Neural cell (in vitro differentiated cells): Measurements from ENCODE around the gene SCN4B. TPM values are rescaled to one million over a fixed set of nuclear protein-coding genes. Genes with fewer than 3 reads are reported as not detected.

Experiments
- H2AFZ ChIP-seq: fragments of 200-600, 300-800 bp; sonication (generic), shearing (Covaris generic); 2 replicates; pipeline ENCODE4 v1.6.0; 2014; ENCODE audit warnings: low read depth, mild to moderate bottlenecking, antibody characterized with exemption, low read length, moderate library complexity
- H3F3A ChIP-seq: fragments of 200-600 bp; shearing (Covaris generic); 2 replicates; pipeline ENCODE4 v1.6.1; 2016; ENCODE audit warnings: mild to moderate bottlenecking, moderate library complexity, mixed read lengths, antibody characterized with exemption, low read length; ENCODE audit not compliant: insufficient read depth, poor library complexity, severe bottlenecking
- H3K27ac ChIP-seq: fragments of 200-600, 300-800 bp; sonication (generic), shearing (Covaris generic); 2 replicates; pipeline ENCODE4 v1.5.1; 2014; ENCODE audit warnings: mild to moderate bottlenecking, low read length, moderate library complexity
- H3K27me3 ChIP-seq: fragments of 300-800, 200-600 bp; sonication (generic), shearing (Covaris generic); 2 replicates; pipeline ENCODE4 v1.6.0; 2014; ENCODE audit warnings: mild to moderate bottlenecking, low read depth, low read length, moderate library complexity; ENCODE audit not compliant: insufficient read depth
- H3K36me3 ChIP-seq: fragments of 300-800, 200-600 bp; sonication (generic), shearing (Covaris generic); 2 replicates; pipeline ENCODE4 v1.5.1; 2014; ENCODE audit warnings: mild to moderate bottlenecking, antibody characterized with exemption, low read length, moderate library complexity; ENCODE audit not compliant: insufficient read depth
- H3K4me2 ChIP-seq: fragments of 300-800, 200-600 bp; sonication (generic), shearing (Covaris generic); 2 replicates; pipeline ENCODE4 v1.6.0; 2014; ENCODE audit warnings: mild to moderate bottlenecking, low read length
- H3K4me3 ChIP-seq: fragments of 300-800, 200-600 bp; sonication (generic), shearing (Covaris generic); 2 replicates; pipeline ENCODE4 v1.5.1; 2014; ENCODE audit warnings: mild to moderate bottlenecking, low read length, moderate library complexity
- H3K79me2 ChIP-seq: fragments of 200-600 bp; shearing (Covaris generic); replicated peaks from 2 replicates; pipeline ENCODE4 v1.6.0; 2014; ENCODE audit warnings: mild to moderate bottlenecking, low read length, moderate library complexity; ENCODE audit not compliant: insufficient read depth
- H3K9ac ChIP-seq: fragments of 300-800, 200-600 bp; sonication (generic), shearing (Covaris generic); 2 replicates; pipeline ENCODE4 v1.6.1; 2016; ENCODE audit warnings: mild to moderate bottlenecking, low read length, mixed read lengths
- H3K9me2 ChIP-seq: fragments of 200-600 bp; shearing (Covaris generic); 2 replicates; pipeline ENCODE4 v1.6.1; 2016; ENCODE audit warnings: mild to moderate bottlenecking, low read length, mixed read lengths; ENCODE audit not compliant: insufficient read depth
- H3K9me3 ChIP-seq: fragments of 200-600, 300-800 bp; sonication (generic), shearing (Covaris generic); 2 replicates; pipeline ENCODE4 v1.6.1; 2016; ENCODE audit warnings: mild to moderate bottlenecking, mixed run types, low read length, moderate library complexity, mixed read lengths
- H4K20me1 ChIP-seq: fragments of 200-600 bp; shearing (Covaris generic); 2 replicates; pipeline ENCODE4 v1.6.1; 2016; ENCODE audit warnings: mild to moderate bottlenecking, mixed run types; ENCODE audit not compliant: insufficient read depth
- EP300 ChIP-seq: fragments of 450-650 bp; conservative IDR thresholded peaks from 2 replicates; pipeline ENCODE4 v1.6.1; 2014; ENCODE audit warnings: antibody characterized with exemption, mild to moderate bottlenecking, moderate library complexity; ENCODE audit not compliant: poor library complexity, severe bottlenecking
- EZH2 ChIP-seq: fragments of 200-600, 300-800 bp; shearing (Covaris generic), sonication (generic); IDR thresholded peaks from 2 replicates; pipeline ENCODE4 v1.6.1; 2014; ENCODE audit warnings: antibody characterized with exemption, low read length, borderline replicate concordance, mild to moderate bottlenecking; ENCODE audit not compliant: insufficient read depth, poor library complexity, severe bottlenecking
- MXI1 ChIP-seq: fragments of 450-650 bp; conservative IDR thresholded peaks from 2 replicates; pipeline ENCODE4 v1.6.1; 2014; ENCODE audit warnings: antibody characterized with exemption, mild to moderate bottlenecking; ENCODE audit not compliant: poor library complexity, severe bottlenecking
- POLR2AphosphoS5 ChIP-seq: IDR thresholded peaks from 2 replicates; pipeline ENCODE4 v1.6.1; 2012
- RAD21 ChIP-seq: fragments of 450-650 bp; conservative IDR thresholded peaks from 2 replicates; pipeline ENCODE4 v1.6.1; 2014; ENCODE audit warnings: antibody characterized with exemption, mild to moderate bottlenecking, moderate library complexity
- SMC3 ChIP-seq: fragments of 450-650 bp; conservative IDR thresholded peaks from 2 replicates; pipeline ENCODE4 v1.6.1; 2014; ENCODE audit warnings: antibody characterized with exemption, mild to moderate bottlenecking, moderate library complexity; ENCODE audit not compliant: poor library complexity
- TAF1 ChIP-seq: IDR thresholded peaks from 2 replicates; pipeline ENCODE4 v1.6.1; 2012; ENCODE audit warnings: low read depth
- polyA plus RNA-seq: library from polyadenylated mRNA; depleted of rRNA; stranded (reverse); fragments of >200 nt; gene quantifications from 2 replicates; pipeline ENCODE4 v1.2.3, GENCODE V29; 2014
- TF ChIP-seq, protein P1 (sequence below): fragments of 450-650 bp; IDR thresholded peaks from 2 replicates; pipeline ENCODE4 v1.5.1; 2014; ENCODE audit warnings: antibody characterized with exemption, mild to moderate bottlenecking, moderate library complexity; ENCODE audit not compliant: poor library complexity, severe bottlenecking
- TF ChIP-seq, protein P2 (sequence below): IDR thresholded peaks from 2 replicates; pipeline ENCODE4 v1.6.1; 2012; ENCODE audit warnings: borderline replicate concordance

SCN4B gene
- polyA plus RNA-seq, 1 donor from 2014 or later, result 0.61 TPM

DNA sequence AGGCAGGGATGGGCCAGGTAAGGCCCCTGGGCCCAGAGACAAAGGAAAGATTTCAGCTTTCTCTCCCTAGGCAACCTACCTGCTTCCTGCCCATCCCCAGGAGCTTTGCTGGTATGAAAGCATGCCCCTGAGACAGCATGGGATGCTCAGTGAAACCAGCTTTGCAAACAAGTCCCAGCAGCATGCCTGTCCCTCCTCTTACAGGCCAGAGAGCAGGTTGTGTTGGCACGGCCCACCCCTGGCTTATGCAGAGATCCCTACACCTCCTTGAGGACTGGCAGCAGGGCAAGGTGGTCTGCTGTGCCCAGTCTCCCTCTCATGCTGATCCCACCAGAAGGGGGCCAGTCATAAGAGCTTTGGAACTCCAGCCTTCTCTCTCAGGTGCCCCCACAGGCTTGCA lies 3.1 kb downstream of the SCN4B start:
- Histone ChIP-seq H3K9ac (no peak overlapping the region), H4K20me1 (no peaks in the 10 kb centered on the region), H3F3A (no peaks in the 10 kb centered on the region), H2AFZ (no peak overlapping the region), H3K27me3 (peaks cover 69% of the 10 kb centered on the region), H3K9me2 (no peaks in the 10 kb centered on the region), H3K36me3 (no peaks in the 10 kb centered on the region), H3K27ac (no peak overlapping the region), H3K9me3 (no peaks in the 10 kb centered on the region), H3K4me2 (no peak overlapping the region), H3K4me3 (no peak overlapping the region), H3K79me2 (no peaks in the 10 kb centered on the region)
- TF ChIP-seq, protein P1, sequence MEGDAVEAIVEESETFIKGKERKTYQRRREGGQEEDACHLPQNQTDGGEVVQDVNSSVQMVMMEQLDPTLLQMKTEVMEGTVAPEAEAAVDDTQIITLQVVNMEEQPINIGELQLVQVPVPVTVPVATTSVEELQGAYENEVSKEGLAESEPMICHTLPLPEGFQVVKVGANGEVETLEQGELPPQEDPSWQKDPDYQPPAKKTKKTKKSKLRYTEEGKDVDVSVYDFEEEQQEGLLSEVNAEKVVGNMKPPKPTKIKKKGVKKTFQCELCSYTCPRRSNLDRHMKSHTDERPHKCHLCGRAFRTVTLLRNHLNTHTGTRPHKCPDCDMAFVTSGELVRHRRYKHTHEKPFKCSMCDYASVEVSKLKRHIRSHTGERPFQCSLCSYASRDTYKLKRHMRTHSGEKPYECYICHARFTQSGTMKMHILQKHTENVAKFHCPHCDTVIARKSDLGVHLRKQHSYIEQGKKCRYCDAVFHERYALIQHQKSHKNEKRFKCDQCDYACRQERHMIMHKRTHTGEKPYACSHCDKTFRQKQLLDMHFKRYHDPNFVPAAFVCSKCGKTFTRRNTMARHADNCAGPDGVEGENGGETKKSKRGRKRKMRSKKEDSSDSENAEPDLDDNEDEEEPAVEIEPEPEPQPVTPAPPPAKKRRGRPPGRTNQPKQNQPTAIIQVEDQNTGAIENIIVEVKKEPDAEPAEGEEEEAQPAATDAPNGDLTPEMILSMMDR, result no peak
- TF ChIP-seq POLR2AphosphoS5, result no peak
- TF ChIP-seq, protein P2, sequence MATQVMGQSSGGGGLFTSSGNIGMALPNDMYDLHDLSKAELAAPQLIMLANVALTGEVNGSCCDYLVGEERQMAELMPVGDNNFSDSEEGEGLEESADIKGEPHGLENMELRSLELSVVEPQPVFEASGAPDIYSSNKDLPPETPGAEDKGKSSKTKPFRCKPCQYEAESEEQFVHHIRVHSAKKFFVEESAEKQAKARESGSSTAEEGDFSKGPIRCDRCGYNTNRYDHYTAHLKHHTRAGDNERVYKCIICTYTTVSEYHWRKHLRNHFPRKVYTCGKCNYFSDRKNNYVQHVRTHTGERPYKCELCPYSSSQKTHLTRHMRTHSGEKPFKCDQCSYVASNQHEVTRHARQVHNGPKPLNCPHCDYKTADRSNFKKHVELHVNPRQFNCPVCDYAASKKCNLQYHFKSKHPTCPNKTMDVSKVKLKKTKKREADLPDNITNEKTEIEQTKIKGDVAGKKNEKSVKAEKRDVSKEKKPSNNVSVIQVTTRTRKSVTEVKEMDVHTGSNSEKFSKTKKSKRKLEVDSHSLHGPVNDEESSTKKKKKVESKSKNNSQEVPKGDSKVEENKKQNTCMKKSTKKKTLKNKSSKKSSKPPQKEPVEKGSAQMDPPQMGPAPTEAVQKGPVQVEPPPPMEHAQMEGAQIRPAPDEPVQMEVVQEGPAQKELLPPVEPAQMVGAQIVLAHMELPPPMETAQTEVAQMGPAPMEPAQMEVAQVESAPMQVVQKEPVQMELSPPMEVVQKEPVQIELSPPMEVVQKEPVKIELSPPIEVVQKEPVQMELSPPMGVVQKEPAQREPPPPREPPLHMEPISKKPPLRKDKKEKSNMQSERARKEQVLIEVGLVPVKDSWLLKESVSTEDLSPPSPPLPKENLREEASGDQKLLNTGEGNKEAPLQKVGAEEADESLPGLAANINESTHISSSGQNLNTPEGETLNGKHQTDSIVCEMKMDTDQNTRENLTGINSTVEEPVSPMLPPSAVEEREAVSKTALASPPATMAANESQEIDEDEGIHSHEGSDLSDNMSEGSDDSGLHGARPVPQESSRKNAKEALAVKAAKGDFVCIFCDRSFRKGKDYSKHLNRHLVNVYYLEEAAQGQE, result no peak
- TF ChIP-seq EZH2, result no peak
- TF ChIP-seq EP300, result no peak
- TF ChIP-seq RAD21, result no peak
- no peak for TF ChIP-seq TAF1
- no peak for TF ChIP-seq MXI1
- no peak for TF ChIP-seq SMC3

DNA sequence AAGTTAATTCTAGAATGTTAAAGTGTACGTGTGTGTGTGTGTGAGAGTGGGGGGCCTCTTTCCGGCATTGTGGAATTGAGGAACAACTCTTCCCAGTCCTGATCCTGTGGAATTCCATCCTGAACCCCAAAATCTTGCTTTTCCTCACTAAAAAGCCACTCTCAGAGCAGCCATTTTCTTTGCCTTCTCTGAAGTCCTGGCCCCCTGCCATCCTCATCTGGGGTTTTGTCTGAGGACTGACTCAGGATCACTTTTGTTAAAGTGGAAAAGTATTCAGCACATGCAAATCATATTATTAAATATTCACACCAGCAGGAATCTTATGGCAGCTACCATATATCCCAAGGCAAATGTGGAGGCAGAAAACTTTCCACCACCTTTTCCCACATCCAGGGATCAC lies 3.8 kb downstream of the SCN4B start:
- peaks cover 66% of the 10 kb centered on the region for H3K27me3 ChIP-seq
- no peak for TF ChIP-seq EZH2
- no peak for TF ChIP-seq EP300
- no peak for TF ChIP-seq RAD21
- TF ChIP-seq, protein P1, result no peak
- no peak for TF ChIP-seq POLR2AphosphoS5
- no peak for TF ChIP-seq SMC3
- no peak for TF ChIP-seq TAF1
- TF ChIP-seq, protein P2, result no peak
- no peak for TF ChIP-seq MXI1
- H4K20me1 ChIP-seq, result no peaks in the 10 kb centered on the region
- H3K79me2 ChIP-seq, result no peaks in the 10 kb centered on the region
- no peaks in the 10 kb centered on the region for H3F3A ChIP-seq
- no peak overlapping the region for H3K4me2 ChIP-seq
- no peak overlapping the region for H3K27ac ChIP-seq
- no peaks in the 10 kb centered on the region for H3K9me2 ChIP-seq
- no peak overlapping the region for H2AFZ ChIP-seq
- H3K36me3 ChIP-seq, result no peaks in the 10 kb centered on the region
- H3K4me3 ChIP-seq, result no peak overlapping the region
- H3K9me3 ChIP-seq, result no peaks in the 10 kb centered on the region
- no peak overlapping the region for H3K9ac ChIP-seq
